HT1080 (cell line): Measurements from ENCODE around the gene UQCRQ. TPM values are rescaled to one million over a fixed set of nuclear protein-coding genes. Genes with fewer than 3 reads are reported as not detected.

ENCODE experiments used
- DNase-seq: peaks from one replicate; pipeline ENCODE4 v3.0.0-alpha.2; 2015; ENCODE audit warnings: low read depth
- polyA plus RNA-seq, 2 experiments: library from polyadenylated mRNA; depleted of rRNA; stranded (reverse); fragments of >200 nt; gene quantifications; 2 replicates each; pipeline ENCODE4 v1.2.3, GENCODE V29; 2015
- total RNA-seq: library from RNA; depleted of rRNA; stranded (reverse); fragments of >200 nt; shearing (Covaris generic); gene quantifications from 2 replicates; pipeline ENCODE4 v1.2.3, GENCODE V29; 2014; rRNA removed

Gene UQCRQ
- 201 and 373 TPM in 2 replicates for total RNA-seq
- 176 and 307 TPM in 2 replicates for polyA plus RNA-seq (2015; cell fraction: cytosol; rRNA removed)
- 75.7 and 109 TPM in 2 replicates for polyA plus RNA-seq (2015; cell fraction: nucleus; rRNA removed)

DNA sequence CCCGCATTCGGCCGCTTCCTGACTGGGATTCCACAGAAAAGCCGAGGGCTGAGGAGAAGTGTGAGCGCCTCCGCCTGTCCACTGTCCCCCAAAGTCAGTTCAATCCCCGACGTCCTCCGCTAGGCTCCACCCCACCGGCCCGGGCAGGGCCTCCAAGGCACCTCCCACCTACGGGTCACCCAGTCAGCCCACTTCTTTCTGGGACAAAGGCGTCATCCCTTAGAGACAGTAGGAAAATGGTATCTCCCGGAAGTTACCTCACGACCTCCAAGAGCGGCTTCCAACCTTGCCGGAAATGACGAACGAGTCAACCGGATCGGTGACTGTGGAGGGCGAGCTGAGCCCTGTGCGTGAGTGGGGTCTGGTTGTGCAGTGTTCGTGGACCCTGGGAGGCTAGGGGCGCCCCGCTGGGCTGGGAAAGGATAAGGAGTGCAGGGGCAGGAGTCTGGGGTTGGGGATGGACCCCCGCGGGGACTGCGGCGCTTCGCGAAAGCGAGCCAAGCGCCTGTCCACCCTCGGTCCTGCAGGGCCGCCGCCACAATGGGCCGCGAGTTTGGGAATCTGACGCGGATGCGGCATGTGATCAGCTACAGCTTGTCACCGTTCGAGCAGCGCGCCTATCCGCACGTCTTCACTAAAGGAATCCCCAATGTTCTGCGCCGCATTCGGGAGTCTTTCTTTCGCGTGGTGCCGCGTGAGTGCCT is at the start of gene UQCRQ, which contains the start of gene GDF9:
UQCRQ (plus strand) TSS at position 301 of the 704 bp plus-strand sequence; CDS start at position 541, 240 bp downstream.
GDF9 (minus strand) TSS at position 128 of the 704 bp plus-strand sequence. CDS start 1,936 bp downstream, outside the sequence.
- DNase-seq, result peak; percentile 98

DNA sequence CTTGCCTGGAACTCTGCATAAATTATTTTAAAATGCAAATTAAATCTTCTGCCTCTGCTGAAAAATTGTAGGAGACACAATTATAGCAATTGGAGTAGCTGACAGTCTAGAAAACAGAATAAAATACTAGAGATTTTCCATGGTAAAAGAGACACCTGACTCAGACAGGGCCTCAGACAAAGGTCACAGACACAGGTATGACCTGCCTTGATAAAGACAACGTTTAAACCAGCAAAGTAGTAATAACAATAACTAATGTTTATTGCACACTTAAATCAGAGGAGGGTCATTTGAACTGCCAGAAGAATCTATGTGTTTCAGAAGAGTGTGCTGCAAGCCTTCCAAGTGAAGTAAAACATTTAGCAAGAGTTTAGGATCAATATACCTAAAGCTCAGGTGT is 49.4 kb upstream of the UQCRQ start:
- DNase-seq, result no peak

DNA sequence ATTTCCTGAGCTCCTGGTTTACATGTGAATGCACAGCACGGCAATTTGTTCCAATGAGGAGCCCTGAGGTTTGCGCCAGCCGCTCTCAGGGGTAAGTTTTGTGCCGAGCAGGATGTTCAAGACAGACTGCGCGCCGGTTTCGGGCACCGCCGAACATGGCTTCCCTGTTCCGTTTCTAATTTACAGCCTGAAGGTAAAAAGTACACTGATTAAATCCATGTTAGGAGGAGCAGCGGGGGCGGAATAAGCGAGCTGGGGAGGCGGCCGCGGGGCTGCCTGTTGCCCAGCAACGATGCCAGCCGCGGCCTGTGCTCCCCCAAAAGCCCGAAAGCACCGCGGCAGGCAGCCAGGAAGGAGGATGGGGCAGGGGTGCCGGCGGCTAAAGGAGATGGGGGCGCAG is 47.0 kb upstream of the UQCRQ start:
- DNase-seq, result no peak

DNA sequence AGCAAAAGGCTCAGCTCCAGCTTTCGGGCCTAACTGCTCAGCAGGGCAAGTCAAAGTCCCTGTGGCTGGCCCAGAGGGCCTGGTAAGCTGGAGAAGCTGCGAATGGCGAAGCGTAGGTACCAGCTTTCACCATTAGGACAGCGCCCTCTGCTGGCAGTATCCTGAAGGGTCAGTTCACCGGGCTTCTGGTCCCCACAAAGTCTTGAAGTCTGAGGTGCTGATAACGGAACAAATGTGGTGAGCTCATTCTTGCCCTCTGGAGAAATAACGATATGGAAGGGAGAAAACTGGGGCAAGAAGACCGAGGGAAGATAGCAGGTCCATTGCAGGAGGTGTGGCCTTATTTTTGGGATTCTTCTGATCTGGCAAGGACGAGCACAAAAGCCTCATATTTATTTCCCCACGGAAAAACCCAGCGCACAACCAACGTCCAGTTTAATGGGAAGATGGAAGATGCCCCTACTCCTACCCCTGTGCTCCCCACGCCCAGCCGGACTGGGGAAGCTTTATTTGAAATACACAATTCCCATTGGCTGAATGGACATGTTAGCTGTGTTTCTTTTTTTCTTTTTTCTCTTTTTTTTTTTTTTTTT is 46.2 kb upstream of the UQCRQ start:
- DNase-seq, result peak; percentile 80

DNA sequence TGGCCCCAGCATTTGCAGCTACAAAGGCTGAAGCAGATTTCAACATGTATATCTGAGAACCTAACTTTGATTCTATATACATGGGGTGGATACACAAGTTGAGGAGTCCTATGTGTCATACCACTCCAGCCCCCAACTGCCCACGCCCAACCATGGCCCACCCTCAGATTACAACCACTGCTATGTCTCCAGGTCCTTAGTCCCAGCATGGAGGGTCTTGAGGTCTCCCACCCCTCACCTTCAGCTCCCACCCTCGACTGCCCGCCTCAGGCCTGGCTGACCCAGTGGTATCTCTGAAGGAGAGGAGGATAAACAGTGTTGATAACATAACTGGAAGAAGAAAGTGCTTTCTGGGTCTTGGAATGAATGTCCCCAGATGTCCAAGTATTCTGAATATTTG is 45.1 kb upstream of the UQCRQ start:
- no peak for DNase-seq

DNA sequence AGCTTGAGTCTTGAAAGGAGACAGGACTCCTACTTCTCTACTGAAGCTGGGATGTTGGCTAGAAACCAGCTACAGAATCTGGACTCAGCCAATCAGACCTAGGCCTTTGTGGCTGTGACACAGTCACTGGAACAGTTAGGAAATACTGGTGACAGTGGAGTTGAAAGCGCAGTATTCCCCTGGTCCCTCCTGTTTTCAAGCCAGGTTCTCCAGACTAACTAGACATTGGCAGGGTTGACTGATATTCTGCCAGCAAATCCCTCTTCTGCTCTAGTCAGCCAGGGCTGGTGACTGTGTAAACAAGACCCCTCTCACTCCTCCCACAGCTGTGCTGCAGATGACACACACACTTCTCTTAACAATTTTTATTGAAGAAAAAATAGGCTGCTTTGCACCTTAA is 44.7 kb upstream of the UQCRQ start:
- DNase-seq, result peak; percentile 28

DNA sequence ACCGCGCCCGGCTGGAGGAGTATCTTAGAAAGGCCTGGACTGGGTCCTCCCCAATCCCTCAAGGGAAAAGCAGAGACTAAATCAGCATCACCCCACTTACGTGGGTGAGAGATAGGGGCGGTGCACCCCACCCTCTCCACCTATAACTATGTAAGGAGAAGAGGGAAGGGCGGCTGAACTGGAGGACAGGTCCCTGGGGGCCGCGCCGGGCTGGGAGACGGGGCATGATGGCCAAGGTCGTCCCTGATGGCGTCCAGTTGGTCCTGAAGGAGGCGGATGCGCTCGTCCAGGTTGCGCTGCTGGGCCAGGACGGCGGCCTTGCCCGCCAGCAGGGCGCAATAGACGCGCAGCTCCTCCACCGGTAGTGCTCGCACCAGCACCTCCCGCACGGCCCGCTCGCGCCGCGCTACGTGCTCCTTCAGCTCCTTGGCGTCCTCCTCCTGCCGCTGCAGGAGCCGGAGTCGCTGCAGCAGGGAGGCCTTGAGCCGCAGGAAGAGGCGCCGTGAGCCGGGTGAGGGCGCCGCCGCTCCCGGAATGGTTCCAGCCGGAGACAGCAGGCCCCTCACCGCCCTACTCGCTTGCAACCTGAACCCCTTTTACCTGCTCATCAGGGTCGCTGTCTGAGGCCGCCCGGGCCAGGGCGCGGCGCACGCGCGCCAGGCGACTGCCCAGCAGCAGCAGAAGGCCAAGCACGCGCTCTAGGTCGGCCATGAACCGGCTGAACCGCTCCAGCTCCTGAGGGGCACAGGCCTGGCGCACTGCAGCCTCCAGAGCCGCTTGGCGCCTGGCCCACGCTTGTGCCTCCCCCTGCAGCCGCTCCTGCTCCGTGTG is 43.6 kb upstream of the UQCRQ start:
- DNase-seq, result no peak

DNA sequence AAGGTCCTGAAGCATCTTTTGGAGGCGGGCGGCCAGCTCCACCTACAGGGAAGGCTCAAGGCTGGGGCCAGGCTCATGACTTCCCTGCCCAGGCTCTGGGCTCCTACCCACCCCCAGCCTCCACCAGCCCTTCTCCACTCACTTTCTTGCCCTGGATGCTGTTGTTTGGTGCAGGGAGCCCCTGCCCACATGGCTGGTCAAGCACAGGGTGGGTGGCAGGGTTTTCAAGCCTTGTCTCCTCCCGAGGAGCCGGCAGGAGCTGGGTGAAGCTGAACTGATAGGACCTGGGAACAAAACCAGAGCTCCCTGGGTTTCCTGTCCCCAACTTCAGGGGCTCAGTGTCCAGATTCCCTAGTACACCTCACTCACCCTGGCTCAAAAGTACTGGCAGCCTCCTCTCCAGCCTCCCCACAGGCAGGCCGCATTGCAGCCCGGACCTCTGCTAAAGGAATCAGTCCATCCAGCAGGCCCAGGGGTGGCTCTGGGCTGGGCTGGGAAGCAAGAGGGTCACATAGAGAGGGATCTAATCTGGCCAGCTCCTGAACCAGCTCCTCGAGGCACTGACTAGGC is 42.9 kb upstream of the UQCRQ start:
- no peak for DNase-seq

DNA sequence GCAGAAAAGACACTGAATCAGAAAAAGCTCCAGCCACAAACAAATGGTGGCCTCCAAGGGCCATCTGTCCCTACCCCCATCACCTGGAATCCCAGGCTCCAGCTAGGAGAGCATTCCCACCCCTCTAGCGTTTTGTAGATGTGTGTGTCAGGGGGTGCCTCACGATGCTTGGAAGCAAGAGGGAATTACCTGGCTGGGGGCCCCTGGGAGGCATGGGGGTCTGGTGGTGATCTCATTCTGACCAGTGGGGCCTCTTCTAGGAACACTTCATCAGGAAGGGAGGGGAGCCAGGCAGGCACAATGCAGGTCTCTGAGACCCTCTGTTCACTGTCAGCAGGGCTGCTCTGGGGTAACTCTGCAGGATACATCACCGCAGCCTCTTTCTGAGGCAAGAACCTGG is 42.0 kb upstream of the UQCRQ start:
- DNase-seq, result no peak

DNA sequence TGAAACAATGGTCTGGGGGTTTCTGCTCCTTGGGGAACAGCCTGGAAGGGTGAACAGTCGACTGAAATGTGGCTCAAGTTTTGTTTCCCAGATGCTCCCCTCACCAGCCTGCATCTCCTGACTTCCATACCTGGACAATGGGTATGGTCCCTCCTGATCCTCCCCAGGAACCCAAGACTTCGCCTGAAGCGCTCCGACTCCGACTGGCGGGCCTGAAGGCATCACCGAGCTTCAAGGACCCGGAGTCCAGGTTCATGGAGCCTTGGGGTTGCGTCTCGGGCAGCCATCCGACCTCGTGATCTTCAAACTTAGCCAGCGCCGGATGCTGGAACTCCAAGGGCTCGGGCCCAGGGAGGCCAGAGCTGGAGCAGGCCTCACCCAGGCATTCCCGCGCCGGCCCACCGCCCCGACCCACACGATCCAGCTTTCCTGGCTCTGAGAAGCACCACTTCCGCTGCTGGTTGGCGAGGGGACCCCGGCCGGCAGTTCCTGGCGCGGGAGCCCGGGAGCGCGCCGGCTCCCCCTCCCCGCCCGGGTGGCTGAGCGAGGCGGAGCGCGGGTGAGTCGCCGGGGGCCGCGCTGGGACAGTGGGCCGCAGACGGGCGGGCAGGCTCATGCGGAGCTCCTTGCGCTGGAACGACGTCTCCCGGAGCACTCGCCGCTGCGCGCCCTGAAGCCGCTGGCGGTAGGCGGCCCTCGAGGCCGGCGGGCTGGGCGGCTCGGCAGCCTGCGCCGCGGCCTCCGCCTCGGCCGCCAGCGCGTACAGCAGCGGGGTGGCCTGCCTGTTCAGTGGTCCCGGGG is 41.2 kb upstream of the UQCRQ start:
- no peak for DNase-seq

DNA sequence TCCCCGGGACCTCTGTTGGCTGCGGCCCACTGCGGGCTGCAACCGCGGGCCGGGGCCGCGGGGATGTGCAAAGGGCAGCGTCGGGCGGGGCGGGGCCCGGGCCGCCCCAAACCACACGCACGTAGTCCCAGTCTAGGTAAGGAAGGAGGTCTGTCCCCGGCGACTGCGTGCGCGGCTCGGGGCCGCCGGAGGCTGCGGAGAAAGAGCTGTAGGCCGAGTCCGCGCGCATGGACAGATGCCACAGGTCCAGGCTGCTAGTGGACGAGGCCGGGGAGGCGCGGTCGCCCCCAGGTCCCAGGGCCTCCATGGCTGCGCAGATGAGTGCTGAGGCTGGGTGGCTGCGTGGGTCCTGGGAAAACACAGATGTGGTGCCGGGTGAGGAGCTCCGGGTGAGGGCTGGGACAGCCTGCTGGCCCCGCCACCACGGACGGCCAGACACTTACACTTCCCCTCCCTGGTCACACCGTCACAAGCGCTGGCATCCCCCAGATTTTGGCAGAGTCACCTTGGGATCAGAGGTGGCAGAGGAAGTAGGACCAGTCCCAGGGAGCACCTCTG is 40.5 kb upstream of the UQCRQ start:
- no peak for DNase-seq

DNA sequence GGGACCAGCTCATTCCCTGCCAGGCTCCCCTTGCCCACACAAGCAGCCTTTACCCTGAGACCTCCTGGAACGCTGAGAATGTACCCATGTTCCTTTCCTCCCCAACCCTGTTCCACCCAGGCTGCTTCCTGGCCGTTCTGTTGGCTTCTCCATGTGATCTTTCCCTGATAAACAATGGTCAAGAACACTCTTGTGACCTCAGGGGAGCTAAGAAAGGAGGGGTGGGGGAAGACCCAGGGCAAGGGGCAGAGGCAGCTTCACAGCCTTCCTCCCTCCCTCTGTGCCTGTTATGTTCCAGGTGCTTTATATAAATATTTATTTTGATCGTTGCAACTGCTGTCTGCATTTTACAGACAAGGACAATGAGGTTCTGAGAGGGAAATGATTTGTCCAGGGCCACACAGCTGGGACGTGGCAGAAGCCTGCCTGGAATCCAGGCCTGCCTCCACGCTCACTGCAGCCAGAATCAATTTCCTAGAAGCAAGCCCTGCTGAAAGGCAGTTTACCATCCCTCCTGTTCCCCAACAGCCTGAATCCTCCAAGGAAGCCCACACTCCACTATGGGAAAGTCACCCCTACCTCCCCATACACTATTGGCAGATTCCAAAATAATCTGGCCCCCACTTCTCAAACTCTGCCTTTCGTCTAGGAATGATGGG is 39.9 kb upstream of the UQCRQ start:
- no peak for DNase-seq

DNA sequence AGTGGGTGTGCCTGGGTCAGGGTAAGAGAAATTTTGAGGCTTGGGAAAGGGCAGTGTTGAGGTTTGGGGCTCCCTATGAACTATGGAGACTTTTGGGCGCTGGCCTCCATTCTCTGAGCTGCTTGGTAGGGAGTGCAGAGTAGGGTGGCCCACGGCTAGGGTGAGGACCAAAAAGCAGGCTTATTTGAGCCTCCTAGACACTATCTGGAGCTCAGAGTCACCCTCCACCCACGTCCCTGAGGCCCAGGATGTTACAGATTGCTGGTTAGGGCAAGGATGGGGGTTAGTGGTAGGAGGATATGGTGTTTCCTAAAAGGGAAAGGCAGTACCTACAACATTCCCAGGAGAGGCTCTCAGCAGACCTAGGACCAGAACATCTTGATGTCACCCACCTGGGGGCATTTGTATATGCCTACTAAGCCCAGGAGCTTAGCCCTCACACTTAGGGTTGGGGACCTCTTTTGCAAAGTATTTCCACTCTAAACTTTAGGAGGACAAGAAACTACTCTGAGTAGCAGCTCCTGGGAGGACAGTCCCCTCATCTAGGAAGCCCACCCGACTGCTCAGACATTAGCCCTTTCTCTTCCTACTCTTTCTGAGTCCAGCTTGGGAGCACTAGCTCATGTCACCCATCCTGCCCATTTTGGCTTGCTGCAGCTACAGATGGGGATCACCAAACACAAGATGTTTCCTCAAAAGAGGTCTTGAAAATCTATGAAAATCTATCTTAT is 38.3 kb upstream of the UQCRQ start:
- DNase-seq, result no peak

DNA sequence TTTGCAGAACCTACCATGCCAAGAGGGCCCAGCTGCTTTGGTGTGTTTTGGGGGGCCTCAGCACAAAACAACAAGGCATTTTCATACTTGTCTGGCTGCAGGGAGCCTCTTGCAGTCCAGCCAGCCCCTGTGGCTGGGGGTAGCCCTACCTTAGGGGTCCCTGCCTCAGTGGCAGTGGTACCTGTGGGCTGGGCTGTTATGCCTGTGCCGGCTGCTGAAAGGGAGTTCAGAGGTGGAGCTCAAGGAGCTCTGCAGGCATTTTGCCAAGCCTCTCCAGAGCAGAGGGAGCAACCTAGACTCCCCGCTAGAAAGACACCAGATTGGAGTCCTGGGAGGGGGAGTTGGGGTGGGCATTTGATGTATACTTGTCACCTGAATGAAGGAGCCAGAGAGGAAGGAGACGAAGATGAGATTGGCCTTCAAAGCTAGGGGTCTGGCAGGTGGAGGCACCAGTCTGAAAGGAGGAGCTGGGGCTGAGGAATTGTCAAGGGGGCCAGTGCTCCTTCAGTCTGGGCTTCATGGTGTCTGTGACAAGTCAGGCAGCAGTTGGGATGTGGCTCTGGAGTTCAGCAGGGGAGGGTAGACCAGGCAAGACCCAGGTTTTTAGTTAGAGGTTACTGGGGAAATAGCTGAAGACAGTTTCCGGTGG is 37.5 kb upstream of the UQCRQ start:
- no peak for DNase-seq

DNA sequence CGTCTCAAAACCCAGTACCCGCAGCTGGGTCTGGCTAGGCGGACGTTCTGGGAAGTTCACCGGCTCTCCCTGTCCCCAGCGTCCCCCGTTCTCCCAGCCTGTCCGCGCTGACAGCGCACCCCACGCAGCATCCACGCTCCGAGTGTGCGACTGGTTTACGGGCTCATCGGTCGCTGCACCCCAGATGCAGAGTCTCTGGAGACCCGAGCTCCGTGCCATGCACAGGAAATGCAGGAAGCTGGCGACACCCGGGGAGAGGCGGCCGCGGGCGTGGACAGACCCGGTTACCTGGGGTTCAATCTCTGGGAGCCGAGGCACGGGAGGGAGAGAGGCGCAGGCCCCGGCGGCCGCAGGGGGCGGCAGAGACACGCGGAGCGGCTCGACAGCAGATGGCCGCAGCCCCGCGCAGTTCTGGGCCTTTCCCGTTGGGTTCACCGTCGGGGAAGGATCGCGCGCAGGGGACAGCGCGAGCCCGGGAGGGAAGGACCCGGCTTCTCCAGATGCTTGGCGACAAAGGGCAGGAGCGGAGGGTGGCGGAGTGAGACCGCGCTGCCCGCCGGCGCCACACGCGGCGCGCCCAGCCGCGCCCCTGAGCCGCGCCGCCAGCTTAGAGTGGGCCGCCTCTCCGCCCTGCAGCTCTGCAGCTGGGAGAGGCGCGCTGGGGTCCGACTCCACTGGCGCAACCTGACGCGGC is 36.6 kb upstream of the UQCRQ start:
- peak; percentile 66 for DNase-seq

DNA sequence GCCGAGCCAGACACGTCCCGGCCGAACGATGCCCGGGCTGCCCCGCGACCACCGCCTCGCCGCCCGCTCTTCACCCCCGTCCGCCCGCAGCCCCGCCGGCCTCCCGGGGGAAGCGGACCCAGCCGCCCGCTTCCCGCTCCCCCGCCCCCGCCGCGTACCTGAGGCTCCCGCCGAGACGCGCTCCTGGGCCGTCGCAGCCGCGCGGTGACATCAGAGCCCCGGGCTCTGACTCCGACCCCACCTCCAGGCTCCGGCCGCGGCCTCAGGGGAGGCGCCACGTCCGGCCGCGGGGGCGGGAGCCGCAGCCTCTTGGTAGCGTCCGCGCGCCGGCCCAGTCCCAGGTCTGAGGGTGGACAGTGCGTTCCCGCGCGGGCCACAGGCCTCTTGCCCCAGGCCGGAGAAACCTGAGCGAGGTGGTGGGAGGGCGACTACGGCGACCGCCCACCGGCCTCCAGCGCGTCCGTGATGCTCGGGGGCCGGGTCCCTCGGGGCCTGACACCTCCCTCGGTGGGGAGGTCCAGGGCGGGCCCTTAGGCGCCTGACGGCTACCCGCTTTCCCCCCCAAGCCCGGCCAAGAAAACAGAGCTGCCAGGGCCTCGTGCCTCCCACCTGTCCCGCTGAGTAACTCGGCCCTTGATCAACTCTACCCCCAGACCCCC is 35.9 kb upstream of the UQCRQ start, which contains the start of gene SHROOM1:
SHROOM1 (minus strand) TSS at position 212 of the 659 bp plus-strand sequence. CDS start 4,507 bp downstream, outside the sequence.
- peak; percentile 55 for DNase-seq
